ENCODE results near the gene CCDC141.

DNA sequence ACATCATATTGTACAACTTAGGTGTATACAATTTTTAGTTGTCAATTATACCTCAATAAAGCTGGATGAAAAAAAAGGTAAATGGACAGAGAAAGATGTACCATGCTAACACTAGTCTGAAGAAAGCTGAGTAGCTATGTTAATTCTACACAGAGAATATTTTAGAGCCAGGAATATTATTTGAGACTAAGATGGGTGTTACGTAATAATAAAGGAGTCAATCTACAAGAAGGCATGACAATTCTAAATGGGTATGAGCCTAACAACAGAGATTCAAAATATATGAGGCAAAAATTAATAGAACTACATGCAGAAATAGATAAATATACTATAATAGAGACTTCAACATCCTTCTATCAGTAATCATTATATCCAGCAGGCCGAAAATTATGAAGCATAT, 69.1 kb downstream of the CCDC141 start:
- TF ChIP-seq, protein P1, sequence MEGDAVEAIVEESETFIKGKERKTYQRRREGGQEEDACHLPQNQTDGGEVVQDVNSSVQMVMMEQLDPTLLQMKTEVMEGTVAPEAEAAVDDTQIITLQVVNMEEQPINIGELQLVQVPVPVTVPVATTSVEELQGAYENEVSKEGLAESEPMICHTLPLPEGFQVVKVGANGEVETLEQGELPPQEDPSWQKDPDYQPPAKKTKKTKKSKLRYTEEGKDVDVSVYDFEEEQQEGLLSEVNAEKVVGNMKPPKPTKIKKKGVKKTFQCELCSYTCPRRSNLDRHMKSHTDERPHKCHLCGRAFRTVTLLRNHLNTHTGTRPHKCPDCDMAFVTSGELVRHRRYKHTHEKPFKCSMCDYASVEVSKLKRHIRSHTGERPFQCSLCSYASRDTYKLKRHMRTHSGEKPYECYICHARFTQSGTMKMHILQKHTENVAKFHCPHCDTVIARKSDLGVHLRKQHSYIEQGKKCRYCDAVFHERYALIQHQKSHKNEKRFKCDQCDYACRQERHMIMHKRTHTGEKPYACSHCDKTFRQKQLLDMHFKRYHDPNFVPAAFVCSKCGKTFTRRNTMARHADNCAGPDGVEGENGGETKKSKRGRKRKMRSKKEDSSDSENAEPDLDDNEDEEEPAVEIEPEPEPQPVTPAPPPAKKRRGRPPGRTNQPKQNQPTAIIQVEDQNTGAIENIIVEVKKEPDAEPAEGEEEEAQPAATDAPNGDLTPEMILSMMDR (IDR thresholded peaks at IDR 0.05): no peak
- TF ChIP-seq EP300 (IDR thresholded peaks at IDR 0.05) (no peak), POLR2A (IDR thresholded peaks at IDR 0.05) (no peak), POLR2AphosphoS5 (IDR thresholded peaks at IDR 0.05) (no peak)
